ENCODE results near the gene DIRAS2. TPM values are rescaled to one million over a fixed set of nuclear protein-coding genes. Genes with fewer than 3 reads are reported as not detected.

The DIRAS2 gene
- total and polyA plus RNA-seq, 3 donors from 2014 or later, result 0.12 to 0.29 TPM; not detected in 1

GRCh38 chr9:90579181-90579580, 63.4 kb downstream of the DIRAS2 start:
- DNase-seq, result no peak
- 90 to 93% methylated on average over 2 of the region's 2 CpGs for WGBS, 2 donors
- no peaks in the 10 kb centered on the region for H3K36me3 ChIP-seq (ENCODE audit: low read depth, missing control alignments)
- H3K4me1 ChIP-seq, result no peaks in the 10 kb centered on the region
- no peaks in the 10 kb centered on the region for H3K9me3 ChIP-seq
- H3K27me3 ChIP-seq, result no peaks in the 10 kb centered on the region
- no peak overlapping the region for H3K4me3 ChIP-seq
- no peak overlapping the region for H3K27ac ChIP-seq
- TF ChIP-seq CTCF (IDR thresholded peaks at IDR 0.05) (no peak), POLR2A (IDR thresholded peaks at IDR 0.05) (no peak)
- intact Hi-C loops (cut with DNase I; ENCODE audit: low total_unique reads), result no loop called here

GRCh38 chr9:90578126-90578815, 64.4 kb downstream of the DIRAS2 start:
- 63 to 77% methylated on average over 3 of the region's 3 CpGs for whole genome bisulfite sequencing, 2 donors

GRCh38 chr9:90569511-90569910, 73.1 kb downstream of the DIRAS2 start:
- H3K27me3 ChIP-seq, result no peaks in the 10 kb centered on the region
- H3K27ac ChIP-seq, result no peak overlapping the region
- no peaks in the 10 kb centered on the region for H3K4me1 ChIP-seq
- no peaks in the 10 kb centered on the region for H3K36me3 ChIP-seq (ENCODE audit: low read depth, missing control alignments)
- no peak for DNase-seq
- TF ChIP-seq CTCF (IDR thresholded peaks at IDR 0.05), result no peak
- no peak for TF ChIP-seq POLR2A (IDR thresholded peaks at IDR 0.05)
- intact Hi-C loops (cut with DNase I; ENCODE audit: low total_unique reads), result no loop called here
- H3K4me3 ChIP-seq, result no peak overlapping the region
- 64 to 70% methylated on average over 1 of the region's 1 CpG for WGBS, 2 donors
- H3K9me3 ChIP-seq, result no peaks in the 10 kb centered on the region

More at GRCh38 chr9:90578126-90578815, 64.4 kb downstream of the DIRAS2 start:
- Histone ChIP-seq H3K27ac (no peak overlapping the region), H3K9me3 (no peaks in the 10 kb centered on the region), H3K27me3 (no peaks in the 10 kb centered on the region), H3K4me1 (no peaks in the 10 kb centered on the region), H3K4me3 (no peak overlapping the region), H3K36me3 (ENCODE audit: low read depth, missing control alignments) (no peaks in the 10 kb centered on the region)
- TF ChIP-seq POLR2A (IDR thresholded peaks at IDR 0.05) (no peak), CTCF (IDR thresholded peaks at IDR 0.05) (no peak)
- intact Hi-C loops (cut with DNase I; ENCODE audit: low total_unique reads), result no loop called here
- DNase-seq, result no peak

GRCh38 chr9:90568667-90569066, 74.0 kb downstream of the DIRAS2 start:
- intact Hi-C loops (cut with DNase I; ENCODE audit: low total_unique reads), result no loop called here
- Histone ChIP-seq H3K4me1 (no peaks in the 10 kb centered on the region), H3K27me3 (no peaks in the 10 kb centered on the region), H3K36me3 (ENCODE audit: low read depth, missing control alignments) (no peaks in the 10 kb centered on the region), H3K9me3 (no peaks in the 10 kb centered on the region), H3K4me3 (no peak overlapping the region), H3K27ac (no peak overlapping the region)
- no peak for DNase-seq
- WGBS, 2 donors, result 73 to 79% methylated on average over 3 of the region's 3 CpGs
- TF ChIP-seq CTCF (IDR thresholded peaks at IDR 0.05) (no peak), POLR2A (IDR thresholded peaks at IDR 0.05) (no peak)

- TF ChIP-seq CTCF (IDR thresholded peaks at IDR 0.05) (no peak), POLR2A (IDR thresholded peaks at IDR 0.05) (no peak)
- no peak for DNase-seq
- Histone ChIP-seq H3K4me1 (no peaks in the 10 kb centered on the region), H3K9me3 (no peaks in the 10 kb centered on the region), H3K27ac (no peak overlapping the region), H3K36me3 (ENCODE audit: low read depth, missing control alignments) (no peaks in the 10 kb centered on the region), H3K27me3 (no peaks in the 10 kb centered on the region), H3K4me3 (no peak overlapping the region)
- intact Hi-C loops (cut with DNase I; ENCODE audit: low total_unique reads), result no loop called here
- WGBS, 2 donors, result 86 to 96% methylated on average over 4 of the region's 4 CpGs
Observed at GRCh38 chr9:90562229-90562628, 80.4 kb downstream of the DIRAS2 start.
